Caco-2 (cell line): Measurements from ENCODE around the gene NDUFS3. TPM values are rescaled to one million over a fixed set of nuclear protein-coding genes. Genes with fewer than 3 reads are reported as not detected.

Experiments
- BruUV-seq: library from RNA; stranded (reverse); fragments of 400-500 nt; replicated peaks from 2 replicates; lab custom pipeline; 2021; lab: Mats Ljungman, UMichigan
- CTCF ChIA-PET: fragments of 300-600 bp; sonication (Branson Sonifier 250); formaldehyde crosslinking; loops from one replicate; lab custom pipeline; 2022; ENCODE audit warnings: antibody characterized with exemption; lab: Charles Lee
- POLR2A ChIA-PET: fragments of 300-600 bp; sonication (Branson Sonifier 250); formaldehyde crosslinking; loops from one replicate; lab custom pipeline; 2022; ENCODE audit warnings: antibody characterized with exemption; lab: Charles Lee
- DNase-seq, 2 experiments: peaks; one replicate each; pipeline versions ENCODE4 v3.0.0 to v3.0.0-alpha.2; 2020 to 2022
- H3K27me3 ChIP-seq: replicated peaks from 2 replicates; pipeline ENCODE4 v1.6.0; 2011; ENCODE audit warnings: low read length; ENCODE audit not compliant: control insufficient read depth, insufficient read depth
- H3K36me3 ChIP-seq: 2 replicates; pipeline ENCODE4 v1.5.1; 2011; ENCODE audit warnings: low read length; ENCODE audit not compliant: control insufficient read depth, insufficient read depth
- H3K4me1 ChIP-seq: fragments of 250-450 bp; sonication (Bioruptor Pico); 2 replicates; pipeline ENCODE4 v1.5.1; 2020; ENCODE audit warnings: mild to moderate bottlenecking
- H3K4me3 ChIP-seq: 2 replicates; pipeline ENCODE4 v1.5.1; 2011; ENCODE audit warnings: low read depth, mild to moderate bottlenecking, control low read depth, low read length
- H3K9me3 ChIP-seq: fragments of 250-450 bp; sonication (Bioruptor Pico); 2 replicates; pipeline ENCODE4 v1.5.1; 2020; ENCODE audit warnings: mild to moderate bottlenecking, moderate library complexity
- H3K27ac Mint-ChIP-seq: one replicate; pipeline ENCODE4 v1.8.0; 2022; ENCODE audit warnings: mixed read lengths; ENCODE audit not compliant: unreplicated experiment
- H3K27me3 Mint-ChIP-seq: one replicate; pipeline ENCODE4 v1.8.0; 2022; ENCODE audit warnings: mixed read lengths; ENCODE audit not compliant: insufficient read depth, unreplicated experiment
- H3K36me3 Mint-ChIP-seq: one replicate; pipeline ENCODE4 v1.8.0; 2022; ENCODE audit warnings: mild to moderate bottlenecking, mixed read lengths; ENCODE audit not compliant: insufficient read depth, unreplicated experiment
- H3K4me1 Mint-ChIP-seq: one replicate; pipeline ENCODE4 v1.8.0; 2022; ENCODE audit warnings: low read depth, mixed read lengths; ENCODE audit not compliant: unreplicated experiment
- H3K4me3 Mint-ChIP-seq: one replicate; pipeline ENCODE4 v1.8.0; 2022; ENCODE audit warnings: mild to moderate bottlenecking, moderate library complexity, mixed read lengths; ENCODE audit not compliant: unreplicated experiment
- H3K9me3 Mint-ChIP-seq: one replicate; pipeline ENCODE4 v1.8.0; 2022; ENCODE audit warnings: mixed read lengths; ENCODE audit not compliant: unreplicated experiment
- CTCF ChIP-seq, 2 experiments: fragments of 200-600 bp in 1 of 2; IDR thresholded peaks; 1 replicate in 1 of 2; 2 replicates in 1 of 2; pipeline versions ENCODE4 v1.5.1 to v1.8.0; 2011 to 2022; ENCODE audit warnings: antibody characterized with exemption in 1 of 2, control low read depth in 1 of 2, inconsistent platforms in 1 of 2, low read depth in 1 of 2, low read length in 1 of 2, mild to moderate bottlenecking in 1 of 2, moderate library complexity in 1 of 2; ENCODE audit not compliant: insufficient read depth in 1 of 2, severe bottlenecking in 1 of 2, unreplicated experiment in 1 of 2
- intact Hi-C: fragments of 100-400 bp; cut with micrococcal nuclease; formaldehyde crosslinking; loops from one replicate; pipeline ENCODE4 v1.10.0; 2022; ENCODE audit not compliant: unreplicated experiment
- total RNA-seq: library from RNA; stranded (reverse); gene quantifications from 2 replicates; pipeline ENCODE4 v1.2.3, GENCODE V29; 2022

The NDUFS3 gene
- total RNA-seq, 1 experiment from 2014 or later, result 185 TPM

GRCh38 chr11:47587039-47587716 lies 8.3 kb downstream of the NDUFS3 start:
- Mint-ChIP-seq H3K36me3 (peaks cover 27% of the 10 kb centered on the region), H3K27me3 (no peaks in the 10 kb centered on the region), H3K9me3 (no peaks in the 10 kb centered on the region), H3K4me3 (no peak overlapping the region), H3K27ac (no peak overlapping the region), H3K4me1 (no peaks in the 10 kb centered on the region)
- no peak for DNase-seq
- Histone ChIP-seq H3K4me3 (no peak overlapping the region), H3K27me3 (no peaks in the 10 kb centered on the region), H3K36me3 (peaks cover 1% of the 10 kb centered on the region; the same call in 1 of the 2 replicates), H3K9me3 (no peaks in the 10 kb centered on the region), H3K4me1 (no peaks in the 10 kb centered on the region)
- TF ChIP-seq CTCF (IDR thresholded peaks at IDR 0.05; ENCODE audit: insufficient read depth in 1 of 2, low read depth in 1 of 2, low read length in 1 of 2, severe bottlenecking in 1 of 2, unreplicated experiment in 1 of 2), result no peak
- intact Hi-C loops, result no loop called here
- ChIA-PET CTCF (no interaction called here), POLR2A (no interaction called here)
- BruUV-seq, result no TSS peak

GRCh38 chr11:47587723-47588326 lies 9.0 kb downstream of the NDUFS3 start:
- peaks cover 21% of the 10 kb centered on the region for H3K36me3 Mint-ChIP-seq

GRCh38 chr11:47589118-47589517 lies 10.2 kb downstream of the NDUFS3 start:
- H3K4me3 ChIP-seq, result no peak overlapping the region
- H3K27me3 ChIP-seq, result peaks cover 4% of the 10 kb centered on the region
- Mint-ChIP-seq H3K27ac (no peak overlapping the region), H3K27me3 (no peaks in the 10 kb centered on the region), H3K9me3 (no peaks in the 10 kb centered on the region), H3K4me3 (no peak overlapping the region), H3K4me1 (no peaks in the 10 kb centered on the region), H3K36me3 (peaks cover 8% of the 10 kb centered on the region)
- ChIA-PET POLR2A (no interaction called here), CTCF (no interaction called here)
- no peaks in the 10 kb centered on the region for H3K9me3 ChIP-seq
- no peak for DNase-seq
- TF ChIP-seq CTCF (IDR thresholded peaks at IDR 0.05; ENCODE audit: insufficient read depth in 1 of 2, low read depth in 1 of 2, low read length in 1 of 2, severe bottlenecking in 1 of 2, unreplicated experiment in 1 of 2), result no peak
- 0 out of 2 replicates have a peak, but pooled peaks cover 5% of the 10 kb centered on the region for H3K4me1 ChIP-seq
- H3K36me3 ChIP-seq, result no peaks in the 10 kb centered on the region
- BruUV-seq, result no TSS peak
- intact Hi-C loops, result no loop called here

More at GRCh38 chr11:47587723-47588326, 9.0 kb downstream of the NDUFS3 start:
- no peak overlapping the region for H3K4me3 ChIP-seq
- no peaks in the 10 kb centered on the region for H3K4me1 ChIP-seq
- H3K9me3 ChIP-seq, result no peaks in the 10 kb centered on the region
- intact Hi-C loops, result no loop called here
- H3K27me3 ChIP-seq, result no peaks in the 10 kb centered on the region
- POLR2A ChIA-PET, result interaction anchor here (0.6 kb wide), 1 partner anchor 172 kb away, joined by 6 read pairs; no protein-coding TSS in a partner anchor
- no peaks in the 10 kb centered on the region; the same call in 1 of the 2 replicates for H3K36me3 ChIP-seq
- Mint-ChIP-seq H3K4me3 (no peak overlapping the region), H3K9me3 (no peaks in the 10 kb centered on the region), H3K27ac (no peak overlapping the region), H3K27me3 (no peaks in the 10 kb centered on the region), H3K4me1 (no peaks in the 10 kb centered on the region)
- BruUV-seq, result no TSS peak
- TF ChIP-seq CTCF (IDR thresholded peaks at IDR 0.05; ENCODE audit: insufficient read depth in 1 of 2, low read depth in 1 of 2, low read length in 1 of 2, severe bottlenecking in 1 of 2, unreplicated experiment in 1 of 2), result no peak
- no peak for DNase-seq
- CTCF ChIA-PET, result no interaction called here
